Mucosa of stomach (tissue), 1 donor: ENCODE data around the gene MAOA.
"Not testable (repeated sequence)": the region's sequence is repeated elsewhere in the genome, so short reads cannot be mapped to it uniquely, and the experiment has no call there.

Experiments used
- H3K27me3 ChIP-seq: one replicate; pipeline ENCODE4 v1.7.0; 2013; ENCODE audit warnings: mild to moderate bottlenecking, low read length; ENCODE audit not compliant: control insufficient read depth, insufficient read depth
- H3K36me3 ChIP-seq: one replicate; pipeline ENCODE4 v1.7.0; 2013; ENCODE audit warnings: low read length; ENCODE audit not compliant: control insufficient read depth, insufficient read depth
- H3K4me1 ChIP-seq: one replicate; pipeline ENCODE4 v1.7.0; 2013; ENCODE audit warnings: mild to moderate bottlenecking, low read length; ENCODE audit not compliant: control insufficient read depth, insufficient read depth
- H3K4me3 ChIP-seq: one replicate; pipeline ENCODE4 v1.7.0; 2013; ENCODE audit warnings: low read length
- H3K9ac ChIP-seq: one replicate; pipeline ENCODE4 v1.7.0; 2013; ENCODE audit warnings: mild to moderate bottlenecking, low read length, moderate library complexity
- H3K9me3 ChIP-seq: one replicate; pipeline ENCODE4 v1.7.0; 2013; ENCODE audit warnings: mild to moderate bottlenecking, low read length, moderate library complexity; ENCODE audit not compliant: control insufficient read depth
- donor health status: Pancreatic carcinoma.

Gene MAOA

GRCh38 chrX:43666311-43666912, 10.3 kb downstream of the MAOA start:
- Histone ChIP-seq H3K36me3 (no peaks in the 10 kb centered on the region), H3K27me3 (no peaks in the 10 kb centered on the region)

DNA sequence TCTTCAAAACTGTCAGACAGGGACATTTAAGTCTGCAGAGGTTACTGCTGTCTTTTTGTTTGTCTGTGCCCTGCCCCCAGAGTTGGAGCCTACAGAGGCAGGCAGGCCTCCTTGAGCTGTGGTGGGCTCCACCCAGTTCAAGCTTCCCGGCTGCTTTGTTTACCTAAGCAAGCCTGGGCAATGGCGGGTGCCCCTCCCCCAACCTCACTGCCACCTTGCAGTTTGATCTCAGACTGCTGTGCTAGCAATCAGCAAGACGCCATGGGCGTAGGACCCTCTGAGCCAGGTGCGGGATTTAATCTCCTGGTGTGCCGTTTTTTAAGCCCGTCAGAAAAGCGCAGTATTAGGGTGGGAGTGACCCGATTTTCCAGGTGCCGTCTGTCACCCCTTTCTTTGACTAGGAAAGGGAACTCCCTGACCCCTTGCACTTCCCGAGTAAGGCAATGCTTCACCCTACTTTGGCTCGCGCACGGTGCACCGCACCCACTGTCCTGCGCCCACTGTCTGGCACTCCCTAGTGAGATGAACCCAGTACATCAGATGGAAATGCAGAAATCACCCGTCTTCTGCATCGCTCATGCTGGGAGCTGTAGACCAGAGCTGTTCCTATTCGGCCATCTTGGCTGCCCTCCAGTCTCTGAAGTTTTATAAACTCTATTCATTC, 20.0 kb downstream of the MAOA start:
- not testable (repeated sequence) for H3K9ac ChIP-seq, H3K36me3 ChIP-seq, H3K4me3 ChIP-seq, H3K9me3 ChIP-seq, H3K27me3 ChIP-seq
- peaks cover 13% of the 10 kb centered on the region for H3K4me1 ChIP-seq

More at GRCh38 chrX:43666311-43666912, 10.3 kb downstream of the MAOA start:
- Histone ChIP-seq H3K9ac (no peak overlapping the region), H3K4me1 (peaks cover 10% of the 10 kb centered on the region), H3K9me3 (no peaks in the 10 kb centered on the region), H3K4me3 (no peak overlapping the region)

GRCh38 chrX:43676971-43677572, 21.0 kb downstream of the MAOA start:
- H3K27me3 ChIP-seq = no peaks in the 10 kb centered on the region
- H3K4me1 ChIP-seq = peaks cover 13% of the 10 kb centered on the region
- H3K36me3 ChIP-seq = no peaks in the 10 kb centered on the region
- H3K9me3 ChIP-seq = no peaks in the 10 kb centered on the region
- H3K9ac ChIP-seq = no peak overlapping the region
- H3K4me3 ChIP-seq = no peak overlapping the region

DNA sequence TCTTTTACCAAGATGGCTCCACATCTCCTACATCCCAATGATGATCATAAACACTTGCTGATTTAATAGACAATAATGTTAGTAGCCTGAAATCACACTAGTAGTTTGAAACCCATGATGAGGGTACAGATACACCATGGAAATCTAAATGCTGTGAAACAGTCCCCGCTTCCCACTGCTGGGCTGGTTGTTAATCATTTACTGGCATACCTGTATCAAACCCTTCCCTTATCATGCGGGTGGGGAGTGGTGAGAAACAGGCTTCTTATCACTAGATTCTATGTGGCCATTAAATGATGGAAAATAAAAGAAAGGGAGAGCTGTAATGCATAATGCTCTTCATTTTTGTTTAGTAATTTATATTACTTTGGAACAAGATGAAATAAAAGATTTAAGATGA, 21.9 kb downstream of the MAOA start:
- Histone ChIP-seq H3K36me3 (no peaks in the 10 kb centered on the region), H3K9me3 (no peaks in the 10 kb centered on the region), H3K4me3 (no peak overlapping the region), H3K4me1 (peaks cover 13% of the 10 kb centered on the region), H3K27me3 (no peaks in the 10 kb centered on the region), H3K9ac (no peak overlapping the region)

DNA sequence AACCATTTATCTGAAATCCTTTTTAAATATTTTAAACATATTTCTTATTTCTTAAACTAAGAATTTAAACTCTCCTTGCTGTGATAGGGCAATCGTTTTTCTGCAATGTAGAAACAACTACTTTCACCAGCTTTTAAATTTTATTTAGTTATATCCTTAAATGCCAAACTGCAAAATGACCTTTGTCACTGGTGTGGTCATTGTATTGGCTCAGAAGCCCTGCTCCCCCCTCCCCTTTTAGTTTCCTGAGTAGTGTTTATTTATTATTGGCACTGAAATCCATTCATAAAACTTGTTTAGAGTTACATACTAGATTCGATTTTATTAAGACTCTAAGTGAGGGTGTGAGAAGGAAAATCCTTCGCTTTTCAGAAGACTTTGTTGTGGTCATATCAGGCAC, 23.0 kb downstream of the MAOA start:
- Histone ChIP-seq H3K36me3 (no peaks in the 10 kb centered on the region), H3K27me3 (no peaks in the 10 kb centered on the region), H3K9me3 (no peaks in the 10 kb centered on the region), H3K4me1 (peaks cover 13% of the 10 kb centered on the region), H3K9ac (no peak overlapping the region), H3K4me3 (no peak overlapping the region)

GRCh38 chrX:43679778-43680177, 23.7 kb downstream of the MAOA start:
- Histone ChIP-seq H3K36me3 (no peaks in the 10 kb centered on the region), H3K9me3 (no peaks in the 10 kb centered on the region), H3K9ac (no peak overlapping the region), H3K4me3 (no peak overlapping the region), H3K4me1 (peaks cover 13% of the 10 kb centered on the region), H3K27me3 (no peaks in the 10 kb centered on the region)

DNA sequence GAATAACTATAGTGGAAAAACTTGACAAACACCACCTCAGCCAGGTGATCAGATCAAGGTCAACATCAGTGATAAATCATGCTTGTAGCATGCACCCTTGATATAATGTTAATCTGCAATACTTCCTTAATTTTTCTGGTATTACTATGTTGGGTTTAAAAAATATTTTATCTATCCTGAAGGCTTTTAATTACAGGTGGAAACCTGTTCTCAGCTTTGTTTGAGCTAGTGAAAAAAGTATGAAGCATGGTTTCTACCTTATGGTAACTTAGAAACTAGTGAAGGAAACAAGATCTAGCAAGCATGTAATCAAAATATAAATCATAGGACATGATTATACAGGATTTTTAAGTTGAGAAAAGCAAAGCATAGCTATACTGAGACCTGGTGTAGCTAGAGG, 26.6 kb downstream of the MAOA start:
- Histone ChIP-seq H3K4me3 (no peak overlapping the region), H3K4me1 (peaks cover under 1% of the 10 kb centered on the region)

DNA sequence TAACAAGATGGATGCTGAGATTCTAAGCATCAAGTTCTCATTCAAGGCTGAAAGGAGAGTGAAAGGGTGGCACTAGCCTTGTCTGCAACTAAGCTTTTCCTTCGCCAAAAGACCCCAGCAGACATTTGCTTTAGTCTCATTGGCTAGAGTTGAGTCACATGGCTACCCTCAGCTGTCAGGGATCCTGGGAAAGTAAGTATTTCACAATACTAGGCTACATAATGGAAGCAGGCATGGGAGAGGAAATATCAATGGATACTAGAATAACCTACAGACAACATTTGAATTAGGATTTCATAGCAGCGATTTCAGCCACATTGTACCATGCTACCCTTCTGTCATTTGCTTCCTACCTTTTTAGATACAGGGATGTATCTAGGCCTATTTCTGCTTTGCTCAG, 29.1 kb downstream of the MAOA start:
- Histone ChIP-seq H3K36me3 (no peaks in the 10 kb centered on the region), H3K4me1 (no peaks in the 10 kb centered on the region), H3K4me3 (no peak overlapping the region), H3K27me3 (no peaks in the 10 kb centered on the region), H3K9ac (no peak overlapping the region), H3K9me3 (no peaks in the 10 kb centered on the region)

More for the DNA sequence above, 26.6 kb downstream of the MAOA start:
- H3K36me3 ChIP-seq = no peaks in the 10 kb centered on the region
- no peaks in the 10 kb centered on the region for H3K9me3 ChIP-seq
- H3K9ac ChIP-seq = no peak overlapping the region
- no peaks in the 10 kb centered on the region for H3K27me3 ChIP-seq

- no peaks in the 10 kb centered on the region for H3K27me3 ChIP-seq
- no peaks in the 10 kb centered on the region for H3K9me3 ChIP-seq
- H3K36me3 ChIP-seq = no peaks in the 10 kb centered on the region
- H3K4me1 ChIP-seq = peaks cover 6% of the 10 kb centered on the region
- H3K9ac ChIP-seq = no peak overlapping the region
- H3K4me3 ChIP-seq = no peak overlapping the region
Observed at GRCh38 chrX:43688586-43688985, 32.5 kb downstream of the MAOA start.

DNA sequence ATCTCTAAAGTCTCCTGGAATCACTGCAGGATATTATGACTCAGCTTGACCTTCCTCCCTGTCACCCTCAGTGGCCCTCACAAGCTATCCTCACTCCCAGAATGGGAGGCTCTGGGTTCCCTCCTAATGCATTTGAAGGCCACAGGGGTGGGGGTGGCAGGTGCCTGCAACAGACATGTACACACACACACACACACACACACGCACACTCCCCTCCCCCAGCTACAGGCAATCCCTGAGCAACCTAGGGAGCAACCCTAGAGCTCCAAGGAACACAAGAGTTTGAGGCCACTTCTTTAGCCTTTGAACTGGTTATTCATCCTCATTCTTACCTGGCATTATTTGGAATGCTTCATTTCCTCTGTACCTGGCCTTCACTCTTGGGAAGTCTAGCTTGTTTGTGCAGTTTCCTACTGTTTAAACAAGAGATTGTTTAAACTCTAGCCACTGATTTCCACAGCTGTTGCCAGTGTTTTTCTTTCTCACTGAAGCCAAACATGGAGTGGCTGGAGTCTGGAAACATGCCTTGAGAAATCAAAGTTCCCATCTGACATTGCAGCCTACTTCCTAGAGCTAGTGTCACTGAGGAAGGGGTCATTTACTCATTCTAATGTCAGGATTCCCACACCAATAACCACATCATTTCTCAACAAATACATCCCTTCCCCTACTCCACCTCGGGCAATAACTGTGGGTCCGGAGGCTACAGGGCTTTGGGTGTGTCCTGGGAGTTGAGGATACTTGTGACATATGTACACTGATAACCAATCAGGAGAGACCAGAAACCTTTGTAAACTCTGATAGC, 37.7 kb downstream of the MAOA start:
- Histone ChIP-seq H3K27me3 (no peaks in the 10 kb centered on the region), H3K9ac (no peak overlapping the region), H3K4me3 (no peak overlapping the region), H3K36me3 (no peaks in the 10 kb centered on the region), H3K9me3 (no peaks in the 10 kb centered on the region), H3K4me1 (peaks cover 24% of the 10 kb centered on the region)

- Histone ChIP-seq H3K4me3 (no peak overlapping the region), H3K9me3 (no peaks in the 10 kb centered on the region), H3K27me3 (no peaks in the 10 kb centered on the region), H3K36me3 (no peaks in the 10 kb centered on the region), H3K9ac (no peak overlapping the region), H3K4me1 (peaks cover 26% of the 10 kb centered on the region)
Observed at GRCh38 chrX:43699475-43699874, 43.4 kb downstream of the MAOA start.

DNA sequence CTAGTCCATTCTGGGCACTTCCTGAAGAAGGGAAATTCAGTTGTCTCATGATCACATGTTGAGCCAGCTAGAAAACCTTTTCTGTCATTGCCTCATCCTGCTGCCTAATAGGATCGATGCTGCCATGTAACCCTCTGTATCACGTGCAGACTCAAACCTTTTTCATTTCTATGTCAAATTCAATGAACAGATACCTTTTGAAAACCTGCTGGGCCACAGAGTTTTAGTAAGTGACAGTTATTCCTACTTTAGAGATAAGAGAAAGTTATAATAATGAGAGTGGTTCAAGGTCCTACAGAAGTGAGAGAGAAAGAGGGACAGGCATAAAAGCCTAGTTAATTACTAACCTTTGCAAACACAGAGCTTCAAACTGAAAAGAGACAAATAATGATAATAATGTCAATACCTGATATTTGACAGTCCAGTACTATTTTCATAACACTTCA, 46.0 kb downstream of the MAOA start:
- Histone ChIP-seq H3K36me3 (no peaks in the 10 kb centered on the region), H3K4me1 (peaks cover 17% of the 10 kb centered on the region), H3K27me3 (no peaks in the 10 kb centered on the region)

More for the DNA sequence above, 46.0 kb downstream of the MAOA start:
- Histone ChIP-seq H3K9ac (no peak overlapping the region), H3K9me3 (no peaks in the 10 kb centered on the region), H3K4me3 (no peak overlapping the region)
